ENCODE measurements around the gene PIGM. TPM values are rescaled to one million over a fixed set of nuclear protein-coding genes. Genes with fewer than 3 reads are reported as not detected.

The PIGM gene
- total RNA-seq, 6 experiments from 2014 or later, result 3.3 to 4.7 (median 3.9) TPM

- Histone ChIP-seq H3K4me1 (no peaks in the 10 kb centered on the region), H3K4me3 (no peak overlapping the region), H3K9me3 (no peaks in the 10 kb centered on the region), H3K27me3 (no peaks in the 10 kb centered on the region), H3K36me3 (no peaks in the 10 kb centered on the region), H3K27ac (no peak overlapping the region)
- DNase-seq (no peak), ATAC-seq (peak in 2 of 4 donors; percentile 23 to 27)
- intact Hi-C loops (cut with DNase I), result no loop called here
- TF ChIP-seq CTCF (IDR thresholded peaks at IDR 0.05) (no peak), POLR2A (IDR thresholded peaks at IDR 0.05) (no peak)
- 79% methylated on average over 4 of the region's 5 CpGs for WGBS (ENCODE audit: insufficient coverage, low coverage, low lambda C conversion rate, missing lambda C conversion rate)
Measured at GRCh38 chr1:160063176-160063575, 31.4 kb upstream of the PIGM start.

GRCh38 chr1:160062230-160062532 is 30.4 kb upstream of the PIGM start:
- no peak overlapping the region for H3K27ac ChIP-seq
- no peak for ATAC-seq

GRCh38 chr1:160061369-160062229 is 29.8 kb upstream of the PIGM start:
- Histone ChIP-seq H3K4me1 (no peaks in the 10 kb centered on the region), H3K9me3 (no peaks in the 10 kb centered on the region), H3K36me3 (no peaks in the 10 kb centered on the region), H3K4me3 (no peak overlapping the region), H3K27me3 (no peaks in the 10 kb centered on the region), H3K27ac (no peak overlapping the region)
- TF ChIP-seq POLR2A (IDR thresholded peaks at IDR 0.05) (no peak), CTCF (IDR thresholded peaks at IDR 0.05) (no peak)
- intact Hi-C loops (cut with DNase I), result no loop called here
- 42% methylated on average over 7 of the region's 15 CpGs for WGBS (ENCODE audit: insufficient coverage, low coverage, low lambda C conversion rate, missing lambda C conversion rate)
- DNase-seq (no peak), ATAC-seq (no peak)

More at GRCh38 chr1:160062230-160062532, 30.4 kb upstream of the PIGM start:
- WGBS (ENCODE audit: insufficient coverage, low coverage, low lambda C conversion rate, missing lambda C conversion rate), result 64% methylated on average over 3 of the region's 6 CpGs
- no peak for TF ChIP-seq POLR2A (IDR thresholded peaks at IDR 0.05)
- TF ChIP-seq CTCF (IDR thresholded peaks at IDR 0.05), result no peak
- no peak for DNase-seq
- no peaks in the 10 kb centered on the region for H3K4me1 ChIP-seq
- intact Hi-C loops (cut with DNase I), result no loop called here
- H3K9me3 ChIP-seq, result no peaks in the 10 kb centered on the region
- H3K36me3 ChIP-seq, result no peaks in the 10 kb centered on the region
- no peaks in the 10 kb centered on the region for H3K27me3 ChIP-seq
- no peak overlapping the region for H3K4me3 ChIP-seq

- intact Hi-C loops (cut with DNase I), result no loop called here
- Histone ChIP-seq H3K27ac (no peak overlapping the region), H3K4me1 (no peaks in the 10 kb centered on the region), H3K9me3 (no peaks in the 10 kb centered on the region), H3K36me3 (no peaks in the 10 kb centered on the region), H3K27me3 (no peaks in the 10 kb centered on the region), H3K4me3 (no peak overlapping the region)
- no peak for DNase-seq
- peak in 1 of 4 donors; percentile 27 for ATAC-seq
- no peak for TF ChIP-seq POLR2A (IDR thresholded peaks at IDR 0.05)
- TF ChIP-seq CTCF (IDR thresholded peaks at IDR 0.05), result peak in 3 of 4 donors; percentile 16 to 29 (median 22)
- WGBS (ENCODE audit: insufficient coverage, low coverage, low lambda C conversion rate, missing lambda C conversion rate), result 36% methylated on average over 2 of the region's 2 CpGs
Measured at GRCh38 chr1:160058087-160058486, 26.3 kb upstream of the PIGM start.

Data from right lobe of liver (tissue), 6 donors.